ENCODE measurements around the gene DRAP1.
A peak's percentile ranks its signal among the peaks of the same experiment; 100 is the strongest.

The DRAP1 gene

GRCh38 chr11:65906602-65907001 is 12.6 kb upstream of the DRAP1 start:
- no peak for DNase-seq

- DNase-seq: no peak
These were observed 11.3 kb upstream of the DRAP1 start for GRCh38 chr11:65907878-65908277.

- no peak for DNase-seq
These were observed 7.3 kb upstream of the DRAP1 start for GRCh38 chr11:65911682-65912568.

DNA sequence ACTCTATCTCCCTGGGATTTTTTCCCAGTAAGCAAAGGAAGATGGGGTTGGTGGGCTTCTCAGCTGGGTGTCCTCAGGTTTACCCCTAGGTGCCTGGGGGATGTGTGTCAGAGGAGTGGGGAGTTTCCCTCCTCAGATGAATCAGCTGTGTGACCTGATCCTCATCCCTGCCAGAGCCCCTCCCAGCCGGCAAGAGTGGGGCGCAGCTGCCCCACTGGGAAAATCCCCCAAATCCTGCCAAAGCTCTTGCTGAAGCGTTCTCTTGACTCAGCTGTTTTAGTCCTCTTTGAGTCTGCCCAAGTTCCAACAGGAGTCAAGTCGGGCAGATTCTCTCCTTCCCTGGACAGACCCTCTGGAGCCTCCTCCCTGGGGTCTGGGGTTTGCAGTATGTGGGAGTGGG is 6.4 kb upstream of the DRAP1 start:
- no peak for DNase-seq

- no peak for DNase-seq
These were observed 4.0 kb upstream of the DRAP1 start for GRCh38 chr11:65915101-65915820.

DNA sequence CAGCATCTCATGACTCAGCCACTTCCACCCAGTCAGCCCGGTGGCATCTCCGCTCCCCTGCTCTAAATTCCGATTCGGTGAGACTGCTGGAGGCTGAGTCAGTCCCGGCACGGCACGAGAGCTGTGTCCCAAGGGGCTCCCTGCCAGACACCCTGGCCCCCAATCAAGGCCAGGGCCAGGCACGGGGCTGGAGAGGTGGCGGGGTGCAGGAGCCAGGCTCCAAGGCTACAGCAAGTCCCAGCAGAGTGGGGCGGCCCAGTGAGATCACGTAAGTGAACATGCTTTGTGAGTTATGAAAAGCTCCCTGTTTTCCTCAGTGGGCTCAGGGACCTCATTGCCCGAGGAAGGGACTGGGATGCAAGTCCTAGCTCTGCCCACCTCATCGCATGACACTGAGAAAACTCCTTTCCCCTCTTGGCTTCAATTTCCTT is 3.4 kb upstream of the DRAP1 start:
- no peak for DNase-seq

DNA sequence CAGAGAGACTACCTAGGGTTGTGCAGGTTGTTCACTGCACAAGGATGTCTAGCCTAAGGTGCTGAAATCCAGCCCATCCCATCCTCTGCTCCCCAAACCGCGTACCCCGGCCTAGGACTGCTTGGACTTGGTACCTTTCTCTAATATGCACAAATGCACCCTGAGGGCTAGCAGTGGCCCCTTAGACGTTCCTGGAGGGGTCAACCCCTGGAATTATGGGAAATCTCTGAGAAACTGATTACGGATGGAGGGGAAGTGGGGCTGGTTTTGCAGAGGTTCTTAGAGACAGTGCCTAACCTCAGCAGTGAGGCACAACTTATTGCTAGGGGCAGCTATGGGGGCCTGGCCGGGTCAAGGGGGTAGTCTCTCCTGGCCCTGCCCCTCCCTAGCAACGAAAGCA is 2.8 kb upstream of the DRAP1 start:
- DNase-seq: no peak

- no peak for DNase-seq
These were observed 2.2 kb upstream of the DRAP1 start for GRCh38 chr11:65917077-65917433.

DNA sequence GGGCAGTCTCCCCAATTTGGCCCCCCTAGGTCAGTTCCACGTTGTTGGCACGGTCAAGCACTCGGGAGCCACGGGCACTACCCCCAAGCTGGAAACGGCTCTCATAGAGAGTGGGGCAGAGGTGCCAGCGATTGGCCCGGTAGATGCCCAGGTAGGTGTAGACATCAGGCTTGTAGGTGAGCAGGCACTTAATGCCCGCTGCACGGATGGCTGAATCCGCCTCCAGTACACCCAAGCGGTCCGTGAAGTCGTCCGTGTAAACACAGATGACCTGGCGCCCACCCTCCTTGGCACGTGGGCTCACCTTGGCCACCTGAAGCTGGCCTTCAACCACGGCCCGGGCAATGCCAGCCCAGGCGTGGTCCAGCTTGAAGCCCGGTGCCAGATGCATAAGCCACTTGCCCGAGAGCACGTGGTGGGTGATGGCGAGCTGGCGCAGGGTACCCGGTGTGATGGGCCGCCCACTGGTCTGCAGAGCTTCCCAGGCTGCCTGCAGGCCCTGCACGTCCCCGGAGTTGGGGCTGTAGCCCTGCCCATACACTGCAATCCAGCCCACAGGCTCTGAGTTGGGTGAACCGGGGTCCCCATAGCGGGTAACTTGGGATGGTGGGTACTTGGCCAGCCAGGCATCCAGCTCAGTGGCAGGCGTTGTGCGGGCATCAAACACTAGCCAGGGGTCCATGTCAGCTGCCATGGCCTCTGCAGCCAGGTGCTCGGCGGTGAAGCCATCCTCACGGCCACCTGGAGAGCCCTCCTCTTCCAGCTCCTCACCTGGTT is 1.6 kb upstream of the DRAP1 start:
- no peak for DNase-seq

GRCh38 chr11:65918211-65919140 is 750 bp upstream of the DRAP1 start, which contains the start of gene C11orf68:
Gene C11orf68 (minus strand): TSS chr11:65919062. CDS start chr11:65919031, 31 bp downstream.
- no peak for DNase-seq

- DNase-seq: peak; percentile 66
These were observed 546 bp downstream of the DRAP1 start for GRCh38 chr11:65919573-65920371.

GRCh38 chr11:65920372-65920802 is 1.2 kb downstream of the DRAP1 start:
- no peak for DNase-seq

DNA sequence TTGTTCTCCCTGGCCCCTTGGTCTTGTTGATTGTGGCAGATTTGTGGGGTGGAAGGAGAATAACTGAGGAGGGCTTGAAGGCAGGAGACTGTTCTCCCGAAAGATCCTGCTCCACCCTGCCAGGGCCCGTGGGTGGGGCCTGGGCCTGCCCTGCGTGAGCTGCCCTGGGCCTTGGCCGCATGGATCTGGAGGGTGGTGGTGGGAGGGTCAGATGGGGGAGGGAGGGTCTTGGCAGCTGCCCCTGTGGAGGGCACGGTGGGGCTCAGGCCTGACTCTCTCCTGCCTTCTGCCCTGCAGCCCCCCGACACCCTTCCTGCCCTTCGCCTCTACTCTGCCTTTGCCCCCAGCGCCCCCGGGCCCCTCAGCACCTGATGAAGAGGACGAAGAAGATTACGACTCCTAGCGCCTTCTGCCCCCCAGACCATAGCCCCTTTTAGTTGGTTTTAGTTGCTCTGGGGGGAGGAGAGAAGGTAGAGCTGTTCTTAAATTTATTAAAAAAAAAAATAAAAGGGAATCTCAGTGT is 1.9 kb downstream of the DRAP1 start:
- DNase-seq: no peak

GRCh38 chr11:65921876-65922275 is 2.6 kb downstream of the DRAP1 start:
- no peak for DNase-seq

GRCh38 chr11:65922565-65922964 is 3.3 kb downstream of the DRAP1 start:
- no peak for DNase-seq

DNA sequence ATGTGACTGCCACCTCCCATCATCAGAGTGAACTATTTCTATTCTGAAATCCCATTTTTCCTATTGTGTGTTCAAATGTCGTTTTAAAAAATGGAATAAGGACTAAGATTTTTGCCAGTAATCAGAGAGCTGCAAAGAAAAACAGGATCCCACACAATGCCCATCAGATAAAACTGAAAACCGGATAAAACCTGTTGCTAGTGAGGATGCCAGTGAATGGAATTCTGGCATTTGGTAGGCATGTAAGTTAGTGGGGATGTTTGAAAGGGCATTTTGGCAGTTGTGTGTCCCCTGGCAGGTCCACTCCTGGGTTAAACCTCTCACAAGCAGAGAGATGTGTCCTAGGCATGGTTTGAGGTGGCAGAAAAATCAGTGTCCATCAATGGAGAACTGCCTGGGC is 6.2 kb downstream of the DRAP1 start:
- no peak for DNase-seq

GRCh38 chr11:65927904-65928397 is 8.7 kb downstream of the DRAP1 start:
- DNase-seq: no peak

GRCh38 chr11:65928667-65929066 is 9.4 kb downstream of the DRAP1 start:
- DNase-seq: no peak

GRCh38 chr11:65931773-65932557 is 12.7 kb downstream of the DRAP1 start:
- DNase-seq: no peak

GRCh38 chr11:65932558-65932919 is 13.3 kb downstream of the DRAP1 start:
- no peak for DNase-seq

Measured in activated gamma-delta T cell (primary cell).